Osteocyte (in vitro differentiated cells): Measurements from ENCODE around the gene SNX20. TPM values are rescaled to one million over a fixed set of nuclear protein-coding genes. Genes with fewer than 3 reads are reported as not detected.

ENCODE experiments used
- DNase-seq: peaks from one replicate; pipeline ENCODE4 v3.0.0; 2021; ENCODE audit warnings: mixed read lengths; ENCODE audit not compliant: unreplicated experiment; ENCODE audit errors: extremely low spot score
- H3K27ac Mint-ChIP-seq: one replicate; pipeline ENCODE4 v1.8.0; 2021; ENCODE audit warnings: mild to moderate bottlenecking, mixed read lengths; ENCODE audit not compliant: unreplicated experiment
- H3K27me3 Mint-ChIP-seq: one replicate; pipeline ENCODE4 v1.8.0; 2021; ENCODE audit warnings: mixed read lengths; ENCODE audit not compliant: unreplicated experiment
- H3K36me3 Mint-ChIP-seq: one replicate; pipeline ENCODE4 v1.8.0; 2021; ENCODE audit warnings: mixed read lengths; ENCODE audit not compliant: unreplicated experiment
- H3K4me1 Mint-ChIP-seq: one replicate; pipeline ENCODE4 v1.8.0; 2021; ENCODE audit warnings: mixed read lengths; ENCODE audit not compliant: unreplicated experiment
- H3K4me3 Mint-ChIP-seq: one replicate; pipeline ENCODE4 v1.8.0; 2021; ENCODE audit warnings: mild to moderate bottlenecking, moderate library complexity, mixed read lengths; ENCODE audit not compliant: unreplicated experiment
- H3K9me3 Mint-ChIP-seq: one replicate; pipeline ENCODE4 v1.8.0; 2021; ENCODE audit warnings: mixed read lengths; ENCODE audit not compliant: unreplicated experiment
- total RNA-seq: library from RNA; stranded (reverse); gene quantifications from 2 replicates; pipeline ENCODE4 v1.2.1, GENCODE V29; 2021
- TF ChIP-seq, protein P1 (sequence below): fragments of 200-600 bp; sonication (generic); IDR thresholded peaks from 2 replicates; pipeline ENCODE4 v1.5.0; 2021; ENCODE audit warnings: antibody characterized with exemption, mild to moderate bottlenecking, moderate library complexity

Gene SNX20
- total RNA-seq, 1 donor from 2014 or later = not detected

DNA sequence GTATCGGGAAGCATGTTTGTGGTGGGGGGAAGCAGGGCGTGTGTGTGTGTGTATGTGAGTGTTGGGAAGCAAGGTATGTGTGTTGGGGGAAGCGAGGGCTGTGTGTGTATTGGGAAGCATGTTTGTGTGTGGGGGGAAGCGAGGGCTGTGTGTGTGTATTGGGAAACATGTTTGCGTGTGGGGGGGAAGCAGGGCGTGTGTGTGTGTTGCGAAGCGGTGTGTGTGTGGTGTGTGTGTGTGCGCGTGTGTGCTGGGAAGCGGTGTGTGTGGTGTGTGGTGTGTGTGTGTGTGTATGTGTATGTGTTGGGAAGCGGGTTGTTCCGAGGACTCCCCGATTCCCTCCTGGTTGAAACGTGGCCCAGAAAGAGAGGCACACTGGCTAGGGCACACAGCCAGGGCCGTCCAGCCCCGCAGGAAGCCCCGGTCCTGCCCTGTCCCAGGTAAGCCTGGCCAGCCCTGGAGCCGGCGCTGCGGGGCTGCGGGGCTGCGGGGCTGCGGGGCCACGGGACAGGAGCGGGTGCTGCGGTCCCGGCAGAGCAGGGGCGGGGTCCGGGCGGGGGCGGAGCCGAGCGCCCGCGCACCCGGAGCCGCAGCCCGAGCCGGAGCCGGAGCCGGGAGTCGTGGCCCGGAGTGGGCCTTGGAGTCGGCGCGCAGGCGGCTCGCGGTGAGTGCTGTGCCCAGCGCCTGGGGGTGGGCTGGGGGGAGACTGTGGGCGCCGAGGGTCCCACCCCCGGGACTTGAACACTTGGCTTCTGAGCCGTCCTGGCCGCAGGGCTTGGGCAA, 12.1 kb upstream of the SNX20 start, which contains the start of gene NOD2:
NOD2 (plus strand) TSS at position 608 of the 783 bp plus-strand sequence. CDS start 5,890 bp downstream, outside the sequence.
- no peak for DNase-seq
- peaks cover 33% of the 10 kb centered on the region for H3K27me3 Mint-ChIP-seq
- peak within 1 kb of the TSS; percentile 31 for H3K4me3 Mint-ChIP-seq
- H3K4me1 Mint-ChIP-seq = peaks cover 15% of the 10 kb centered on the region
- no peaks in the 10 kb centered on the region for H3K9me3 Mint-ChIP-seq
- no peak within 1 kb of the TSS for H3K27ac Mint-ChIP-seq
- H3K36me3 Mint-ChIP-seq = no peaks in the 10 kb centered on the region
- TF ChIP-seq, protein P1, sequence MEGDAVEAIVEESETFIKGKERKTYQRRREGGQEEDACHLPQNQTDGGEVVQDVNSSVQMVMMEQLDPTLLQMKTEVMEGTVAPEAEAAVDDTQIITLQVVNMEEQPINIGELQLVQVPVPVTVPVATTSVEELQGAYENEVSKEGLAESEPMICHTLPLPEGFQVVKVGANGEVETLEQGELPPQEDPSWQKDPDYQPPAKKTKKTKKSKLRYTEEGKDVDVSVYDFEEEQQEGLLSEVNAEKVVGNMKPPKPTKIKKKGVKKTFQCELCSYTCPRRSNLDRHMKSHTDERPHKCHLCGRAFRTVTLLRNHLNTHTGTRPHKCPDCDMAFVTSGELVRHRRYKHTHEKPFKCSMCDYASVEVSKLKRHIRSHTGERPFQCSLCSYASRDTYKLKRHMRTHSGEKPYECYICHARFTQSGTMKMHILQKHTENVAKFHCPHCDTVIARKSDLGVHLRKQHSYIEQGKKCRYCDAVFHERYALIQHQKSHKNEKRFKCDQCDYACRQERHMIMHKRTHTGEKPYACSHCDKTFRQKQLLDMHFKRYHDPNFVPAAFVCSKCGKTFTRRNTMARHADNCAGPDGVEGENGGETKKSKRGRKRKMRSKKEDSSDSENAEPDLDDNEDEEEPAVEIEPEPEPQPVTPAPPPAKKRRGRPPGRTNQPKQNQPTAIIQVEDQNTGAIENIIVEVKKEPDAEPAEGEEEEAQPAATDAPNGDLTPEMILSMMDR = no peak

DNA sequence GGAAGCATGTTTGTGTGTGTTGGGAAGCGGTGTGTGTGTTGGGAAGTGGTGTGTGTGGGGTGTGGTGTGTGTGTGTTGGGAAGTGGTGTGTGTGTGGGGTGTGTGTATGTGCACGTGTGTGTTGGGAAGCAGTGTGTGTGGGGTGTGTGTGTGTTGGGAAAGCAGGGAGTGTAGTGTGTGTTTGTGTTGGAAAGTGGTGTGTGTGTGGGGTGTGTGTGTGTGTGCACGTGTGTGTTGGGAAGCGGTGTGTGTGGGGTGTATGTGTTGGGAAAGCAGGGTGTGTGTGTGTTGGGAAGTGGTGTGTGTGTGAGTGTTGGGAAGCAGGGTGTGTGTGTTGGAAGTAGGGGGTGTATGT, 11.5 kb upstream of the SNX20 start:
- TF ChIP-seq, protein P1 = no peak
- H3K9me3 Mint-ChIP-seq = no peaks in the 10 kb centered on the region
- peaks cover 15% of the 10 kb centered on the region for H3K4me1 Mint-ChIP-seq
- no peak for DNase-seq
- no peak overlapping the region for H3K27ac Mint-ChIP-seq
- no peaks in the 10 kb centered on the region for H3K36me3 Mint-ChIP-seq
- no peak overlapping the region for H3K4me3 Mint-ChIP-seq
- peaks cover 33% of the 10 kb centered on the region for H3K27me3 Mint-ChIP-seq

DNA sequence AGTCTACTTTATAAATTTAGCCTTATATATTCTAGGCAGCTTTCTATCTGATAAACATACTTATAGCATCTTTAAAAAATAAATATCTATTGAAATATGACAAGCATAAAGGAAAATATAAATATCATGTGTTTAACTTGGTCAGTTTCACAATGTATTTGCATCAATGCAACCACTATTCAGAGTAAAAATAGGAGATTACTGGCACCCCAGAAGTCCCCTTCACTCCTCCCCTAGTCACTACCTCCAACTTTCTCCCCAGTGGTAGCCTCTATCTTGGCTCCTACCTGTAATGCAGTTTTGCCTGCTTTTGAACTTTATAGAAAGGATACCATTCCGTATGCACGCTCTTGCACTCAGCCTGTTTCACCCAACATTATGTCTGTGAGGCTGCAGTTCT, 9.1 kb upstream of the SNX20 start:
- Mint-ChIP-seq H3K9me3 (no peaks in the 10 kb centered on the region), H3K36me3 (no peaks in the 10 kb centered on the region), H3K27me3 (peaks cover 35% of the 10 kb centered on the region), H3K27ac (no peak overlapping the region), H3K4me1 (peaks cover 11% of the 10 kb centered on the region), H3K4me3 (no peak overlapping the region)
- no peak for DNase-seq
- TF ChIP-seq, protein P1 = no peak

DNA sequence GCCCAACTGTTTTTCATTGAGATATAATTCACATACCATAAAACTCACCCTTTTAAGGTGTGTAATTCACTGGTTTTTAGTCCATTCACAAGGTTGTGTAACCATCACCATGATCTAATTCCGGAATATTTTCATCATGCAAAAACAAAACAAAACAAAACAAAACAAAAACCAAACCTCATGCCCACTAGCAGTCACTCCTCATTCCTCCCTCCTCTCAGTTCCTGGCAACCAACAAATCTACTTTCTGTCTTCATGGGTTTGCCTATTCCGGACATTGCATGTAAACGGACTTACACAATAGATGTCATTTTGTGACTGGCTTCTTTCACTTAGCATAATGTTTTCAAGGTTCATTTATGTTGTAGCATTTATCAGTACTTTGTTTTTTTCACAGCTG, 7.8 kb upstream of the SNX20 start:
- Mint-ChIP-seq H3K36me3 (no peaks in the 10 kb centered on the region), H3K9me3 (no peaks in the 10 kb centered on the region), H3K27ac (no peak overlapping the region), H3K4me3 (no peak overlapping the region), H3K4me1 (peaks cover 8% of the 10 kb centered on the region), H3K27me3 (peaks cover 28% of the 10 kb centered on the region)
- DNase-seq = no peak
- TF ChIP-seq, protein P1 = no peak

DNA sequence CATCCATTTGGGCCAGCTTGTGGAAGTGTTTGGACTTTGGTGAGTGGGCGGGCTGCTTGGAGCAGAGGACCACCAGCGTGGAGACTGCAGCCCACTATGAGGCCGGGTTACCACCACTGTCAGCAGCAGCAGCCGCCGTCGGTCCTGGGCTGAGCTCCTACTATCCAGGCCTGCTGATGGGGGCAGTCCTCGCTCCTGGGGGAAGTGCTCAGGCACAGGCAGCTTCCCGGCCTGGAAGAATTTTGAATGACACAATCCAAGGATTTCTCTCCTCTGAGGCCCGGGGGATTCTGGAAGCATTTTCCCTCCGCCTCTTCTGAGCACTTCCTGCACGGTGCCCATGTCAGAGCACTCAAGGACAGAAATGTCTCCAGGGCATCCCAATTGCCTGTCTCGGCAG, 7.0 kb upstream of the SNX20 start:
- TF ChIP-seq, protein P1 = no peak
- peaks cover 26% of the 10 kb centered on the region for H3K27me3 Mint-ChIP-seq
- no peaks in the 10 kb centered on the region for H3K9me3 Mint-ChIP-seq
- no peak for DNase-seq
- peaks cover 7% of the 10 kb centered on the region for H3K4me1 Mint-ChIP-seq
- H3K4me3 Mint-ChIP-seq = no peak overlapping the region
- H3K27ac Mint-ChIP-seq = no peak overlapping the region
- no peaks in the 10 kb centered on the region for H3K36me3 Mint-ChIP-seq
